ENCODE results near the gene GPBP1L1.

DNA sequence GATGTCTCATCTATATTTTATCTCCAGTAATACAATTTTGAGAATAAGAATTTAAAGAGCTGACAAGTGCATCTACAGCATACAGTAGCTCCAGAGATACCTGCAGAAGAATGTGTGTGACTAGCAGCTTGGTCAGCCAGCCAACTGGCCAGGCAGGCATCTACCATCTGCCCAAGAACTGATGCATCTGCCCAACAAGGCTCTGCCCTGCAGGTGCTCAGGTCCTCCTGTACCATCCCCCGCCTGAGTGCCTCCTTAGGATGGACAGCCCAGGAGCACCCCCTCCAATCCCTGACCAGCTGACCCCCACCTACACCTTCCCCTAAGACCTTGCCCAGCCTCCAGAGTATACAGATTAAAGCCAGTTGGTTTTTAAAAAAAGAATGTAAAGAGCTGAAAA, 32.0 kb upstream of the GPBP1L1 start:
- TF ChIP-seq EZH2 (IDR thresholded peaks at IDR 0.05): no peak
- no peak for TF ChIP-seq EZH2phosphoT487 (IDR thresholded peaks at IDR 0.05)

All from neural progenitor cell (in vitro differentiated cells).